ENCODE data around the gene NDEL1.

GRCh38 chr17:8453326-8453725 is 17.6 kb downstream of the NDEL1 start:
- TF ChIP-seq, protein P1, sequence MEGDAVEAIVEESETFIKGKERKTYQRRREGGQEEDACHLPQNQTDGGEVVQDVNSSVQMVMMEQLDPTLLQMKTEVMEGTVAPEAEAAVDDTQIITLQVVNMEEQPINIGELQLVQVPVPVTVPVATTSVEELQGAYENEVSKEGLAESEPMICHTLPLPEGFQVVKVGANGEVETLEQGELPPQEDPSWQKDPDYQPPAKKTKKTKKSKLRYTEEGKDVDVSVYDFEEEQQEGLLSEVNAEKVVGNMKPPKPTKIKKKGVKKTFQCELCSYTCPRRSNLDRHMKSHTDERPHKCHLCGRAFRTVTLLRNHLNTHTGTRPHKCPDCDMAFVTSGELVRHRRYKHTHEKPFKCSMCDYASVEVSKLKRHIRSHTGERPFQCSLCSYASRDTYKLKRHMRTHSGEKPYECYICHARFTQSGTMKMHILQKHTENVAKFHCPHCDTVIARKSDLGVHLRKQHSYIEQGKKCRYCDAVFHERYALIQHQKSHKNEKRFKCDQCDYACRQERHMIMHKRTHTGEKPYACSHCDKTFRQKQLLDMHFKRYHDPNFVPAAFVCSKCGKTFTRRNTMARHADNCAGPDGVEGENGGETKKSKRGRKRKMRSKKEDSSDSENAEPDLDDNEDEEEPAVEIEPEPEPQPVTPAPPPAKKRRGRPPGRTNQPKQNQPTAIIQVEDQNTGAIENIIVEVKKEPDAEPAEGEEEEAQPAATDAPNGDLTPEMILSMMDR (IDR thresholded peaks at IDR 0.05), result no peak
- TF ChIP-seq POLR2AphosphoS5 (IDR thresholded peaks at IDR 0.05), result no peak
